Measurements from ENCODE around the gene ANKRD33B.

DNA sequence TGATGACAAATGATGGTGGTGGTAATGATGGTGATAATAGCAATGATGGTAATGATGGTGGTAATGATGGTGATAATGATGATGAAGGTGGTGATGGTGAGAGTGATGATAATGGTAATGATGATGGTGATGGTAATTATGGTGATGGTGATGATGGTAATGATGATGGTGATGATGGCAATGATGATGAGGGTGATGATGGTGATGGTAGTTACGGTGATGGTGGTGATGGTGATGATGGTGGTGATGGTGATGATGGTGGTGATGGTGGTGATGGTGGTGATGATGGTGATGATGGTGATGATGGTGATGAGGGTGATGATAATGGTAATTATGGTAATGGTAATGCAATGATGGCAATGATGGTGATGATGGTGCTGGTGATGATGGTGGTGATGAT is 106.1 kb downstream of the ANKRD33B start:
- TF ChIP-seq, protein P1, sequence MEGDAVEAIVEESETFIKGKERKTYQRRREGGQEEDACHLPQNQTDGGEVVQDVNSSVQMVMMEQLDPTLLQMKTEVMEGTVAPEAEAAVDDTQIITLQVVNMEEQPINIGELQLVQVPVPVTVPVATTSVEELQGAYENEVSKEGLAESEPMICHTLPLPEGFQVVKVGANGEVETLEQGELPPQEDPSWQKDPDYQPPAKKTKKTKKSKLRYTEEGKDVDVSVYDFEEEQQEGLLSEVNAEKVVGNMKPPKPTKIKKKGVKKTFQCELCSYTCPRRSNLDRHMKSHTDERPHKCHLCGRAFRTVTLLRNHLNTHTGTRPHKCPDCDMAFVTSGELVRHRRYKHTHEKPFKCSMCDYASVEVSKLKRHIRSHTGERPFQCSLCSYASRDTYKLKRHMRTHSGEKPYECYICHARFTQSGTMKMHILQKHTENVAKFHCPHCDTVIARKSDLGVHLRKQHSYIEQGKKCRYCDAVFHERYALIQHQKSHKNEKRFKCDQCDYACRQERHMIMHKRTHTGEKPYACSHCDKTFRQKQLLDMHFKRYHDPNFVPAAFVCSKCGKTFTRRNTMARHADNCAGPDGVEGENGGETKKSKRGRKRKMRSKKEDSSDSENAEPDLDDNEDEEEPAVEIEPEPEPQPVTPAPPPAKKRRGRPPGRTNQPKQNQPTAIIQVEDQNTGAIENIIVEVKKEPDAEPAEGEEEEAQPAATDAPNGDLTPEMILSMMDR (IDR thresholded peaks at IDR 0.05): no peak
- no peak for TF ChIP-seq POLR2A (IDR thresholded peaks at IDR 0.05)

Data from heart left ventricle (tissue), 13 donors.